Measurements from ENCODE around the gene SFMBT2. TPM values are rescaled to one million over a fixed set of nuclear protein-coding genes. Genes with fewer than 3 reads are reported as not detected.
A peak's percentile ranks its signal among the peaks of the same experiment; 100 is the strongest.

SFMBT2 gene
- total and polyA plus RNA-seq, 10 donors, result 4.4 to 47.7 (median 34.8) TPM

- no peaks in the 10 kb centered on the region for H3K9me3 ChIP-seq
- 72 to 83% (median 75%) methylated on average over 4 of the region's 4 CpGs for WGBS, 5 donors
- H3K27ac ChIP-seq, result peak overlapping the region in 2 of 8 donors; percentile 11 to 36
- H3K36me3 ChIP-seq, result peaks cover 0 to 94% (median 3%) of the 10 kb centered on the region in 6 donors
- H3K27me3 ChIP-seq (replicated peaks in 1 of 7), result no peaks in the 10 kb centered on the region
- intact Hi-C loops (cut with DNase I; ENCODE audit: low total_unique reads), result no loop called here
- TF ChIP-seq POLR2AphosphoS5 (IDR thresholded peaks at IDR 0.05) (no peak), POLR2A (IDR thresholded peaks at IDR 0.05) (no peak)
- TF ChIP-seq, protein P1, sequence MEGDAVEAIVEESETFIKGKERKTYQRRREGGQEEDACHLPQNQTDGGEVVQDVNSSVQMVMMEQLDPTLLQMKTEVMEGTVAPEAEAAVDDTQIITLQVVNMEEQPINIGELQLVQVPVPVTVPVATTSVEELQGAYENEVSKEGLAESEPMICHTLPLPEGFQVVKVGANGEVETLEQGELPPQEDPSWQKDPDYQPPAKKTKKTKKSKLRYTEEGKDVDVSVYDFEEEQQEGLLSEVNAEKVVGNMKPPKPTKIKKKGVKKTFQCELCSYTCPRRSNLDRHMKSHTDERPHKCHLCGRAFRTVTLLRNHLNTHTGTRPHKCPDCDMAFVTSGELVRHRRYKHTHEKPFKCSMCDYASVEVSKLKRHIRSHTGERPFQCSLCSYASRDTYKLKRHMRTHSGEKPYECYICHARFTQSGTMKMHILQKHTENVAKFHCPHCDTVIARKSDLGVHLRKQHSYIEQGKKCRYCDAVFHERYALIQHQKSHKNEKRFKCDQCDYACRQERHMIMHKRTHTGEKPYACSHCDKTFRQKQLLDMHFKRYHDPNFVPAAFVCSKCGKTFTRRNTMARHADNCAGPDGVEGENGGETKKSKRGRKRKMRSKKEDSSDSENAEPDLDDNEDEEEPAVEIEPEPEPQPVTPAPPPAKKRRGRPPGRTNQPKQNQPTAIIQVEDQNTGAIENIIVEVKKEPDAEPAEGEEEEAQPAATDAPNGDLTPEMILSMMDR (IDR thresholded peaks at IDR 0.05 in 8 of 11, conservative IDR thresholded peaks at IDR 0.05 in 3 of 11), result no peak
- H3K4me1 ChIP-seq, result peaks cover 0 to 47% (median 3%) of the 10 kb centered on the region in 6 donors
- DNase-seq, result no peak
- H3K4me3 ChIP-seq, result no peak overlapping the region
Observed at GRCh38 chr10:7272008-7272407, 138.8 kb downstream of the SFMBT2 start.

DNA sequence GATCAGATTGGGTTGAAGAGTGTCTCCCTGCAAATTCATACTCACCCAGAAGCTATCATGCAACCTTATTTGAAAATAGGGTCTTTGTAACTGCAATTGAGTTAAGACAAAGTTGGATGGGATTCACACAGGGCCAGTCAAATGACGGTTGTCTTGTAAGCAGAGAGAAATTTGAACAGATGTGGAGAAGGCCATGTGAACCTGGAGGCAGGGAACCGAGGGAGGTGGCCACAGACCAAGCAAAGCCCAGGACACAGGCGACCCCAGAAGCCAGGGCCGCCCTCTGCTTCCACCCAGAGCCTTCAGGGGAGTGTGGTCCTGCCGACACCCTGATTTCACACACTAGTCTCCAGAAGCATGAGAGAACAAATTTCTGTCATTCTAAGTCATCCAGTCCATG lies 140.8 kb downstream of the SFMBT2 start:
- H3K27me3 ChIP-seq (replicated peaks in 1 of 7), result no peaks in the 10 kb centered on the region
- DNase-seq, result no peak
- intact Hi-C loops (cut with DNase I; ENCODE audit: low total_unique reads), result loop anchor here (10.0 kb wide), 1 partner anchor 135 kb away; no protein-coding TSS in a partner anchor
- peaks cover 0 to 81% (median 0%) of the 10 kb centered on the region in 6 donors for H3K36me3 ChIP-seq
- no peak for TF ChIP-seq POLR2AphosphoS5 (IDR thresholded peaks at IDR 0.05)
- no peak for TF ChIP-seq POLR2A (IDR thresholded peaks at IDR 0.05)
- TF ChIP-seq, protein P1 (IDR thresholded peaks at IDR 0.05 in 8 of 11, conservative IDR thresholded peaks at IDR 0.05 in 3 of 11), result no peak
- H3K4me3 ChIP-seq, result no peak overlapping the region
- peak overlapping the region in 3 of 8 donors; percentile 3 to 30 (median 26) for H3K27ac ChIP-seq
- H3K4me1 ChIP-seq, result peaks cover 0 to 42% (median 8%) of the 10 kb centered on the region in 6 donors
- 70 to 87% (median 78%) methylated on average over 5 of the region's 5 CpGs for WGBS, 5 donors
- no peaks in the 10 kb centered on the region for H3K9me3 ChIP-seq

DNA sequence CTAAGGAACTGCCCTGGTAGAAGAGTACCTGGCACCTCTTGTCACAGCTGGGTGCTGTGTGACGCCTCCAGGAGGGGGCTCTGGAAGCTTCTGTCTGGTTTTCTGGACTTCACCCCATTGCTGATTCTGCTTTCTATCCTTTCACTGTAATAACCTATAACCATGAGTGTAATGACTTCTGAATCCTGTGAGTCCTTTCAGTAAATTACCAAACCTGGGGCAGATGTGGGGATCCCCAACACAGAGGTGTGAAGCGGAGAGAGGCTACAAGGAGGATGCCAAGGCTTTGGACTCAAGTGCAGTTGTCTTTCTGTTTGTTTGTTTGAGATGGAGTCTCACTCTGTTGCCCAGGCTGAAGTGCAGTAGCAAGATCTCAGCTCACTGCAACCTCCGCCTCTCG lies 143.7 kb downstream of the SFMBT2 start:
- Histone ChIP-seq H3K4me3 (no peak overlapping the region), H3K27me3 (replicated peaks in 1 of 7) (no peaks in the 10 kb centered on the region), H3K27ac (no peak overlapping the region), H3K9me3 (no peaks in the 10 kb centered on the region), H3K36me3 (peaks cover 0 to 67% (median 0%) of the 10 kb centered on the region in 6 donors), H3K4me1 (peaks cover 0 to 46% (median 11%) of the 10 kb centered on the region in 6 donors)
- no peak for DNase-seq
- 95 to 100% (median 98%) methylated on average over 4 of the region's 4 CpGs for WGBS, 5 donors
- intact Hi-C loops (cut with DNase I; ENCODE audit: low total_unique reads), result loop anchor here (10.0 kb wide), 1 partner anchor 138 kb away; no protein-coding TSS in a partner anchor
- TF ChIP-seq, protein P1 (IDR thresholded peaks at IDR 0.05 in 8 of 11, conservative IDR thresholded peaks at IDR 0.05 in 3 of 11), result no peak
- TF ChIP-seq POLR2A (IDR thresholded peaks at IDR 0.05), result no peak
- no peak for TF ChIP-seq POLR2AphosphoS5 (IDR thresholded peaks at IDR 0.05)

- Histone ChIP-seq H3K27ac (no peak overlapping the region), H3K9me3 (no peaks in the 10 kb centered on the region), H3K4me1 (peaks cover 4 to 47% (median 18%) of the 10 kb centered on the region in 6 donors), H3K27me3 (replicated peaks in 1 of 7) (no peaks in the 10 kb centered on the region), H3K4me3 (no peak overlapping the region), H3K36me3 (peaks cover 0 to 54% (median 0%) of the 10 kb centered on the region in 6 donors)
- no peak for DNase-seq
- intact Hi-C loops (cut with DNase I; ENCODE audit: low total_unique reads), result loop anchor here (10.0 kb wide), 1 partner anchor 139 kb away; no protein-coding TSS in a partner anchor
- TF ChIP-seq POLR2A (IDR thresholded peaks at IDR 0.05) (no peak), POLR2AphosphoS5 (IDR thresholded peaks at IDR 0.05) (no peak)
- TF ChIP-seq, protein P1 (IDR thresholded peaks at IDR 0.05 in 8 of 11, conservative IDR thresholded peaks at IDR 0.05 in 3 of 11), result no peak
- WGBS, 5 donors, result 89 to 96% (median 93%) methylated on average over 8 of the region's 8 CpGs
Observed at GRCh38 chr10:7265396-7266123, 145.3 kb downstream of the SFMBT2 start.

Measured in spleen (tissue), 11 donors.